ENCODE data around the gene GPR101.

- TF ChIP-seq CTCF (conservative IDR thresholded peaks at IDR 0.05; ENCODE audit: low read length): no peak
- TF ChIP-seq EZH2phosphoT487 (IDR thresholded peaks at IDR 0.05; ENCODE audit: borderline replicate concordance): no peak
These were observed at the start of gene GPR101 for GRCh38 chrX:137033774-137034507.

Data from Loucy (cell line).